MM.1S (cell line): ENCODE results near the gene PLPPR4.

Experiments
- DNase-seq: peaks from one replicate; pipeline ENCODE4 v3.0.0-alpha.2; 2015
- H2AFZ ChIP-seq: fragments of 300-600 bp; sonication (generic); 2 replicates; pipeline ENCODE4 v1.6.0; 2016; ENCODE audit warnings: antibody characterized with exemption, low read length
- H3F3A ChIP-seq: fragments of 300-600 bp; sonication (generic); 2 replicates; pipeline ENCODE4 v1.6.1; 2016; ENCODE audit warnings: mild to moderate bottlenecking, antibody characterized with exemption, low read length, moderate library complexity, mixed read lengths; ENCODE audit not compliant: insufficient read depth
- H3K27ac ChIP-seq: fragments of 300-600 bp; sonication (generic); 2 replicates; pipeline ENCODE4 v1.5.1; 2016; ENCODE audit warnings: mild to moderate bottlenecking, low read length
- H3K27me3 ChIP-seq: fragments of 300-600 bp; sonication (generic); replicated peaks from 2 replicates; pipeline ENCODE4 v1.6.0; 2016; ENCODE audit warnings: low read length; ENCODE audit not compliant: insufficient read depth
- H3K36me3 ChIP-seq: fragments of 300-600 bp; sonication (generic); replicated peaks from 2 replicates; pipeline ENCODE4 v1.6.1; 2016; ENCODE audit warnings: mild to moderate bottlenecking, low read length, mixed read lengths; ENCODE audit not compliant: insufficient read depth
- H3K4me1 ChIP-seq: fragments of 300-600 bp; sonication (generic); 2 replicates; pipeline ENCODE4 v1.6.1; 2016; ENCODE audit warnings: low read length, mixed read lengths
- H3K4me2 ChIP-seq: fragments of 300-600 bp; sonication (generic); 2 replicates; pipeline ENCODE4 v1.6.0; 2016; ENCODE audit warnings: low read depth, low read length
- H3K4me3 ChIP-seq: fragments of 300-600 bp; sonication (generic); 2 replicates; pipeline ENCODE4 v1.5.1; 2016; ENCODE audit warnings: low read length, mixed read lengths
- H3K79me2 ChIP-seq: fragments of 300-600 bp; sonication (generic); 2 replicates; pipeline ENCODE4 v1.6.1; 2016; ENCODE audit warnings: mixed run types, low read length, mixed read lengths
- H3K9ac ChIP-seq: fragments of 300-600 bp; sonication (generic); 2 replicates; pipeline ENCODE4 v1.6.1; 2016; ENCODE audit warnings: low read length, mixed read lengths
- H3K9me2 ChIP-seq: fragments of 300-600 bp; sonication (generic); replicated peaks from 2 replicates; pipeline ENCODE4 v1.6.1; 2016; ENCODE audit warnings: mild to moderate bottlenecking, low read length, mixed read lengths; ENCODE audit not compliant: insufficient read depth
- H3K9me3 ChIP-seq: fragments of 300-600 bp; sonication (generic); replicated peaks from 2 replicates; pipeline ENCODE4 v1.6.1; 2016; ENCODE audit warnings: mild to moderate bottlenecking, low read length, mixed read lengths; ENCODE audit not compliant: insufficient read depth
- H4K20me1 ChIP-seq: fragments of 300-600 bp; sonication (generic); 2 replicates; pipeline ENCODE4 v1.6.1; 2016; ENCODE audit warnings: mild to moderate bottlenecking, low read length, moderate library complexity, mixed read lengths; ENCODE audit not compliant: insufficient read depth
- CTCF ChIP-seq: fragments of 300-600 bp; sonication (generic); IDR thresholded peaks from 2 replicates; pipeline ENCODE4 v1.5.1; 2016; ENCODE audit warnings: antibody characterized with exemption, low read length, mixed read lengths
- EZH2 ChIP-seq: fragments of 300-600 bp; sonication (generic); optimal IDR thresholded peaks from 2 replicates; pipeline ENCODE3; 2017; ENCODE audit warnings: low read depth, mild to moderate bottlenecking, antibody characterized with exemption, low read length, mixed read lengths
- EZH2phosphoT487 ChIP-seq: fragments of 300-600 bp; sonication (generic); IDR thresholded peaks from 2 replicates; pipeline ENCODE4 v1.6.1; 2018; ENCODE audit warnings: antibody characterized with exemption, low read length

The PLPPR4 gene

GRCh38 chr1:99239690-99240089 is 24.6 kb upstream of the PLPPR4 start:
- H2AFZ ChIP-seq: no peak overlapping the region
- no peaks in the 10 kb centered on the region for H3K27me3 ChIP-seq
- H3F3A ChIP-seq: no peaks in the 10 kb centered on the region
- H3K4me2 ChIP-seq: no peak overlapping the region
- no peaks in the 10 kb centered on the region for H4K20me1 ChIP-seq
- no peaks in the 10 kb centered on the region for H3K79me2 ChIP-seq
- H3K4me1 ChIP-seq: no peaks in the 10 kb centered on the region
- H3K36me3 ChIP-seq: no peaks in the 10 kb centered on the region
- no peak overlapping the region for H3K27ac ChIP-seq
- no peak for DNase-seq
- no peak overlapping the region for H3K9ac ChIP-seq
- no peaks in the 10 kb centered on the region for H3K9me2 ChIP-seq
- no peak for TF ChIP-seq EZH2
- no peak for TF ChIP-seq CTCF
- TF ChIP-seq EZH2phosphoT487: no peak
- no peaks in the 10 kb centered on the region for H3K9me3 ChIP-seq
- H3K4me3 ChIP-seq: no peak overlapping the region

GRCh38 chr1:99240621-99241020 is 23.7 kb upstream of the PLPPR4 start:
- H3K79me2 ChIP-seq: no peaks in the 10 kb centered on the region
- H3K36me3 ChIP-seq: no peaks in the 10 kb centered on the region
- H3K27me3 ChIP-seq: no peaks in the 10 kb centered on the region
- DNase-seq: no peak
- no peak overlapping the region for H3K4me2 ChIP-seq
- no peak overlapping the region for H3K4me3 ChIP-seq
- H3K27ac ChIP-seq: no peak overlapping the region
- H3K9me2 ChIP-seq: no peaks in the 10 kb centered on the region
- H4K20me1 ChIP-seq: no peaks in the 10 kb centered on the region
- no peaks in the 10 kb centered on the region for H3K4me1 ChIP-seq
- H2AFZ ChIP-seq: no peak overlapping the region
- no peaks in the 10 kb centered on the region for H3F3A ChIP-seq
- TF ChIP-seq EZH2 (no peak), CTCF (no peak), EZH2phosphoT487 (no peak)
- H3K9me3 ChIP-seq: no peaks in the 10 kb centered on the region
- no peak overlapping the region for H3K9ac ChIP-seq

- H3K9me2 ChIP-seq: no peaks in the 10 kb centered on the region
- TF ChIP-seq EZH2 (no peak), EZH2phosphoT487 (no peak), CTCF (no peak)
- H3K79me2 ChIP-seq: no peaks in the 10 kb centered on the region
- no peak for DNase-seq
- no peak overlapping the region for H3K4me3 ChIP-seq
- H4K20me1 ChIP-seq: no peaks in the 10 kb centered on the region
- no peak overlapping the region for H3K9ac ChIP-seq
- H3F3A ChIP-seq: no peaks in the 10 kb centered on the region
- no peaks in the 10 kb centered on the region for H3K36me3 ChIP-seq
- H2AFZ ChIP-seq: no peak overlapping the region
- no peak overlapping the region for H3K4me2 ChIP-seq
- no peaks in the 10 kb centered on the region for H3K27me3 ChIP-seq
- no peaks in the 10 kb centered on the region for H3K9me3 ChIP-seq
- no peaks in the 10 kb centered on the region for H3K4me1 ChIP-seq
- no peak overlapping the region for H3K27ac ChIP-seq
These were observed 18.1 kb upstream of the PLPPR4 start for GRCh38 chr1:99246152-99246551.
